GM12878 (cell line): ENCODE results near the gene SOX30. TPM values are rescaled to one million over a fixed set of nuclear protein-coding genes. Genes with fewer than 3 reads are reported as not detected.

Experiments
- ATF2 ChIP-seq: IDR thresholded peaks from 2 replicates; pipeline ENCODE4 v1.6.1; 2012; ENCODE audit warnings: low read length, inconsistent platforms
- CREB1 ChIP-seq: IDR thresholded peaks from 2 replicates; pipeline ENCODE4 v1.6.1; 2012; ENCODE audit warnings: low read depth, mild to moderate bottlenecking, inconsistent platforms
- CTCF ChIP-seq, 3 experiments: IDR thresholded peaks in 2 of 3; conservative IDR thresholded peaks in 1 of 3; 2 replicates each; pipeline ENCODE4 v1.5.1; 2011; ENCODE audit warnings: low read depth in 3 of 3, low read length in 3 of 3, mild to moderate bottlenecking in 3 of 3, control low read depth in 2 of 3, moderate library complexity in 2 of 3, inconsistent platforms in 1 of 3, mixed read lengths in 1 of 3; ENCODE audit not compliant: control insufficient read depth in 2 of 3, insufficient read depth in 1 of 3; ENCODE audit errors: extremely low read depth in 1 of 3
- CUX1 ChIP-seq: IDR thresholded peaks from 2 replicates; pipeline ENCODE4 v1.6.1; 2012; ENCODE audit warnings: improper control_type of control experiment, low read depth, low read length; ENCODE audit not compliant: insufficient replicate concordance
- IKZF1 ChIP-seq: fragments of 450-650 bp; conservative IDR thresholded peaks from 2 replicates; pipeline ENCODE4 v1.6.1; 2017; ENCODE audit warnings: antibody characterized with exemption, mild to moderate bottlenecking
- MTA3 ChIP-seq: IDR thresholded peaks from 2 replicates; pipeline ENCODE4 v1.6.1; 2012; ENCODE audit warnings: low read length, inconsistent platforms, borderline replicate concordance
- NFIC ChIP-seq: IDR thresholded peaks from 2 replicates; pipeline ENCODE4 v1.6.1; 2012; ENCODE audit warnings: low read depth, mild to moderate bottlenecking, inconsistent platforms, low read length, moderate library complexity
- PAX8 ChIP-seq: fragments of 450-650 bp; IDR thresholded peaks from 2 replicates; pipeline ENCODE4 v1.6.1; 2017; ENCODE audit warnings: mild to moderate bottlenecking, moderate library complexity
- POLR2A ChIP-seq: IDR thresholded peaks from 2 replicates; pipeline ENCODE4 v1.6.1; 2011; ENCODE audit warnings: low read depth, mild to moderate bottlenecking, low read length
- SMC3 ChIP-seq: IDR thresholded peaks from 2 replicates; pipeline ENCODE4 v1.6.1; 2011; ENCODE audit warnings: low read length, improper control_type of control experiment, borderline replicate concordance
- polyA plus RNA-seq, 11 experiments: library from polyadenylated mRNA; depleted of rRNA in 4 of 11; unstranded in 6 of 11; stranded (reverse) in 5 of 11; fragments of >200 nt; fragmentation: Nextera tagmentation in 4 of 11; fragmentation: Illumina TruSeq in 1 of 11; extraction: Ambion mirVana in 4 of 11; extraction: Trizol in 1 of 11; gene quantifications; 1 replicate in 1 of 11; 2 replicates in 10 of 11; pipeline versions ENCODE4 v1.2.1 to v1.2.3, GENCODE V29; 2011 to 2016; ENCODE audit warnings: inconsistent platforms in 2 of 11, missing spikeins in 2 of 11, low read depth in 1 of 11
- total RNA-seq, 4 experiments: library from RNA; depleted of rRNA in 3 of 4; stranded (reverse); fragments of >200 nt in 3 of 4; fragmentation: Illumina TruSeq in 1 of 4; extraction: Trizol in 1 of 4; gene quantifications; 2 replicates each; pipeline versions ENCODE4 v1.2.1 to v1.2.3, GENCODE V29; 2013 to 2021

The SOX30 gene
- total and polyA plus RNA-seq, 10 of the 15 experiments (the other 5 are each of a cell fraction or from before 2014, with no cell fraction given), result 0.06 to 0.32 (median 0.10) TPM; not detected in 2

DNA sequence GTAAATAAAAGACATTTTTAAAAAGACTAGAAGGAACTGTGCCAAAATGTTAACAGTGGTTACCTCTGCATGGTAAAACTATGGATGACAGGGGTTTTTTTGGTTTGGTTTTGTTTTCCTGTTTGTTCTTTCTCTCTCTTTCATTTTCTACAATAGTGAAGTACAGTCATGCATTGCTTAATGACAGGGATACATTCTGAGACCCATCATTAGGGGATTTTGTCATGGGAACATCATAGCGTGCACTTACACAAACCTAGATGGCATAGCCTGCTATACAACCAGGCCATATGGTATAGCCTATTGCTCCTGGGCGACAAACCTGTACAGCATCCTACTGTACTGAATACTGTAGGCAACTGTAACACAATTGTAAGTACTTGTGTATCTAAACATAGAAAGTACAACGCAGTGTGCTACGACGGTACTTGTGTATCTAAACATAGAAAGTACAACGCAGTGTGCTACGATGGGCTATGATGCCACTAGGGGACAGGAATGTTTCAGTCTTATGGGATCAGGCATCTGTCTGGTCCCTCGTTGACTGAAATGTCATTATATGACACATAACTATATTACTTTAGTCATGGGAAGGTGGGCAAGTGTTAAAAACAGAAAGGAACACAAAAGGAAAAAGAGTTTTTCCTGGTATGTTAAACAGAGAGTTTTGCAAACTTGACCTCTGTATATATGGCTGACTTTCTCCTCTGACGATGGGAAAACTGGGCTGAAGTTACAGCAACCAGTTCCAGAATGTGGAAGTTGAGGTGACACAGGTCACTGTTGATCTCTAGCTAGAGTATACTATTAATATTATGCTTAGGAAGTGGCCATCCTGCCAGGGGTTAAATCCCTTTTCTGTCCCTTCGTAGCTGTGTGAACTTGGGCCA is 69.3 kb downstream of the SOX30 start (continued):
- TF ChIP-seq MTA3 (0 out of 2 replicates have a peak, but pooled peaks have one; percentile 54), CTCF (IDR thresholded peaks at IDR 0.05 in 2 of 3, conservative IDR thresholded peaks at IDR 0.05 in 1 of 3; ENCODE audit: control insufficient read depth in 2 of 3, extremely low read depth in 1 of 3, insufficient read depth in 1 of 3, low read depth in 3 of 3, low read length in 3 of 3) (peak; percentile 8 to 30 (median 13); a peak in 2 of 6 replicates), ATF2 (peak; percentile 66), SMC3 (peak; percentile 20; the same call in 1 of the 2 replicates), PAX8 (no peak), NFIC (peak; percentile 82), IKZF1 (peak; percentile 51), CUX1 (no peak), POLR2A (no peak), CREB1 (0 out of 2 replicates have a peak, but pooled peaks have one; percentile 23)
